PC-9 (cell line): Measurements from ENCODE around the gene GLRX. TPM values are rescaled to one million over a fixed set of nuclear protein-coding genes. Genes with fewer than 3 reads are reported as not detected.

ENCODE experiments used
- BruUV-seq: library from RNA; stranded (reverse); fragments of 400-500 nt; replicated peaks from 2 replicates; lab custom pipeline; 2021; lab: Mats Ljungman, UMichigan
- CTCF ChIA-PET: fragments of 300-600 bp; sonication (Branson Sonifier 250); formaldehyde crosslinking; loops from one replicate; lab custom pipeline; 2022; ENCODE audit warnings: antibody characterized with exemption; lab: Charles Lee
- POLR2A ChIA-PET: fragments of 300-600 bp; sonication (Branson Sonifier 250); formaldehyde crosslinking; loops from one replicate; lab custom pipeline; 2022; ENCODE audit warnings: antibody characterized with exemption; ENCODE audit not compliant: unreplicated experiment; lab: Charles Lee
- DNase-seq, 2 experiments: peaks; one replicate each; pipeline versions ENCODE4 v3.0.0 to v3.0.0-alpha.2; 2015 to 2022; ENCODE audit warnings: mixed read lengths in 1 of 2
- H2AFZ ChIP-seq: fragments of 200-600 bp; sonication (generic); 2 replicates; pipeline ENCODE4 v1.8.1; 2017; ENCODE audit warnings: antibody characterized with exemption
- H3F3A ChIP-seq: fragments of 200-600 bp; sonication (generic); 2 replicates; pipeline ENCODE4 v1.8.1; 2017; ENCODE audit warnings: antibody characterized with exemption, mild to moderate bottlenecking, low read depth; ENCODE audit not compliant: insufficient read depth
- H3K27ac ChIP-seq: fragments of 200-600 bp; sonication (generic); 2 replicates; pipeline ENCODE4 v1.6.1; 2016; ENCODE audit warnings: mixed run types
- H3K27me3 ChIP-seq: fragments of 200-600 bp; sonication (generic); 2 replicates; pipeline ENCODE4 v1.6.1; 2016; ENCODE audit warnings: low read depth, mixed run types; ENCODE audit not compliant: insufficient read depth
- H3K36me3 ChIP-seq: fragments of 200-600 bp; sonication (generic); 2 replicates; pipeline ENCODE4 v1.6.1; 2016; ENCODE audit warnings: low read depth, mixed run types
- H3K4me1 ChIP-seq: fragments of 200-600 bp; sonication (generic); replicated peaks from 2 replicates; pipeline ENCODE4 v1.6.1; 2016; ENCODE audit warnings: mixed run types; ENCODE audit not compliant: insufficient read depth
- H3K4me2 ChIP-seq: fragments of 200-600 bp; sonication (generic); 2 replicates; pipeline ENCODE4 v1.6.1; 2017; ENCODE audit warnings: mixed run types
- H3K4me3 ChIP-seq: fragments of 200-600 bp; sonication (generic); 2 replicates; pipeline ENCODE4 v1.6.1; 2016; ENCODE audit warnings: mixed run types
- H3K79me2 ChIP-seq: fragments of 200-600 bp; sonication (generic); 2 replicates; pipeline ENCODE4 v1.6.1; 2017; ENCODE audit warnings: low read depth, mixed run types
- H3K9me2 ChIP-seq: fragments of 200-600 bp; sonication (generic); 2 replicates; pipeline ENCODE4 v1.8.1; 2017; ENCODE audit warnings: mild to moderate bottlenecking; ENCODE audit not compliant: insufficient read depth
- H3K9me3 ChIP-seq: fragments of 200-600 bp; sonication (generic); 2 replicates; pipeline ENCODE4 v1.8.1; 2016; ENCODE audit warnings: low read depth; ENCODE audit not compliant: insufficient read depth
- H4K20me1 ChIP-seq: fragments of 200-600 bp; sonication (generic); 2 replicates; pipeline ENCODE4 v1.8.1; 2017; ENCODE audit not compliant: insufficient read depth
- EZH2 ChIP-seq: fragments of 200-600 bp; sonication (generic); IDR thresholded peaks from 2 replicates; pipeline ENCODE4 v1.8.0; 2017; ENCODE audit warnings: antibody characterized with exemption, low read depth
- intact Hi-C: fragments of 100-400 bp; cut with micrococcal nuclease; formaldehyde crosslinking; loops from one replicate; pipeline ENCODE4 v1.10.0; 2022; ENCODE audit not compliant: unreplicated experiment
- total RNA-seq: library from RNA; stranded (reverse); gene quantifications from 2 replicates; pipeline ENCODE4 v1.2.3, GENCODE V29; 2021
- TF ChIP-seq, protein P1 (sequence below): fragments of 200-600 bp; sonication (generic); conservative IDR thresholded peaks from 2 replicates; pipeline ENCODE4 v1.6.1; 2017; ENCODE audit warnings: mixed run types, antibody characterized with exemption, mild to moderate bottlenecking, moderate library complexity

GLRX gene
- total RNA-seq, 1 experiment from 2014 or later: 25.5 TPM

DNA sequence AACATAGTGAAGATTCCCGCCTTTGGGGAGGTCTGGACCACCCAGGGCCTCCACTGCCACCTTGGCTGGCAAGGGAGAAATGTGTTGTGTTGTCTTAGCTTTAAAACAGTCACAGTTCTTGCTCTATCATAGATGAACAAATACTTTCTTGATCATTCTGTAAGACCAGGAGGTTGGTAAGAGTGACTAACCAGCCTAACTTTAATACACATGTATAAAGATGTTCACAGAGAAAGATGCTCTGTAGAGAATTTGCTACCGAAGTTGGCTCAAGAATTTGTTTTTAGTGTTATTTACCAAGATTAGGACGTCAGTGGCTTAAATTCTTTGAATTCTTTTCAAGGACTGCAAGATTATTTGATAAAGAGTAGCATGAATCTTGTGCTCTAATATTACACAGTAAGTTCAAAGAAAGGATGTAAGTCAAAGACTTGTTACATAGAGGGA, 28.4 kb downstream of the GLRX start:
- Histone ChIP-seq H3K79me2 (no peaks in the 10 kb centered on the region), H3K4me2 (no peak overlapping the region), H3K27ac (no peak overlapping the region), H3K27me3 (no peaks in the 10 kb centered on the region), H3F3A (no peaks in the 10 kb centered on the region), H2AFZ (no peak overlapping the region), H3K9me3 (no peaks in the 10 kb centered on the region; the same call in 1 of the 2 replicates), H3K36me3 (0 out of 2 replicates have a peak, but pooled peaks cover 5% of the 10 kb centered on the region), H3K9me2 (no peaks in the 10 kb centered on the region), H3K4me1 (no peaks in the 10 kb centered on the region), H4K20me1 (no peaks in the 10 kb centered on the region), H3K4me3 (no peak overlapping the region)
- DNase-seq: no peak
- TF ChIP-seq, protein P1, sequence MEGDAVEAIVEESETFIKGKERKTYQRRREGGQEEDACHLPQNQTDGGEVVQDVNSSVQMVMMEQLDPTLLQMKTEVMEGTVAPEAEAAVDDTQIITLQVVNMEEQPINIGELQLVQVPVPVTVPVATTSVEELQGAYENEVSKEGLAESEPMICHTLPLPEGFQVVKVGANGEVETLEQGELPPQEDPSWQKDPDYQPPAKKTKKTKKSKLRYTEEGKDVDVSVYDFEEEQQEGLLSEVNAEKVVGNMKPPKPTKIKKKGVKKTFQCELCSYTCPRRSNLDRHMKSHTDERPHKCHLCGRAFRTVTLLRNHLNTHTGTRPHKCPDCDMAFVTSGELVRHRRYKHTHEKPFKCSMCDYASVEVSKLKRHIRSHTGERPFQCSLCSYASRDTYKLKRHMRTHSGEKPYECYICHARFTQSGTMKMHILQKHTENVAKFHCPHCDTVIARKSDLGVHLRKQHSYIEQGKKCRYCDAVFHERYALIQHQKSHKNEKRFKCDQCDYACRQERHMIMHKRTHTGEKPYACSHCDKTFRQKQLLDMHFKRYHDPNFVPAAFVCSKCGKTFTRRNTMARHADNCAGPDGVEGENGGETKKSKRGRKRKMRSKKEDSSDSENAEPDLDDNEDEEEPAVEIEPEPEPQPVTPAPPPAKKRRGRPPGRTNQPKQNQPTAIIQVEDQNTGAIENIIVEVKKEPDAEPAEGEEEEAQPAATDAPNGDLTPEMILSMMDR: no peak
- TF ChIP-seq EZH2: no peak
- ChIA-PET CTCF (no interaction called here), POLR2A (no interaction called here)
- intact Hi-C loops: no loop called here
- no TSS peak for BruUV-seq

DNA sequence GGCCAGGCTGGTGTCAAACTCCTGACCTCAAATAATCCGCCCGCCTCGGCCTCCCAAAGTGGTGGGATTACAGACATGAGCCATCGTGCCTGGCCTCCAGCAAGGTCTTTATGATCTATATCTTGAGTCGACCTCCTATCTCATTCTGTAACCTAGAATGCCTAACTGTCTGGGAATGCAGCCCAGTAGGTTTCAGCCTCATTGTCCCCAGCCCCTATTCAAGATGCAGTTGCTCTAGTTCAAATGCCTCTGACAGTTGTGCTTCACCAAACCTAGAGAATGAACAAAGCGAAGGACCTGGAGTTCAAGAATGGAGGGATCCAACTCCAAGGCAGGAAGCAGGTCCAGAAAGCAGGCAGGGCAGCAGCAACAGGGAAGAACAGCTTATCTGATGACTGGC, 30.8 kb downstream of the GLRX start:
- Histone ChIP-seq H3K27me3 (no peaks in the 10 kb centered on the region), H3K36me3 (0 out of 2 replicates have a peak, but pooled peaks cover 5% of the 10 kb centered on the region), H3K9me3 (no peaks in the 10 kb centered on the region), H3K4me2 (no peak overlapping the region), H3K79me2 (no peaks in the 10 kb centered on the region), H2AFZ (no peak overlapping the region), H3F3A (no peaks in the 10 kb centered on the region), H3K4me3 (no peak overlapping the region), H4K20me1 (no peaks in the 10 kb centered on the region), H3K9me2 (no peaks in the 10 kb centered on the region), H3K4me1 (no peaks in the 10 kb centered on the region), H3K27ac (no peak overlapping the region)
- ChIA-PET POLR2A (interaction anchor here (0.6 kb wide), 1 partner anchor 145 kb away, joined by 5 read pairs; no protein-coding TSS in a partner anchor), CTCF (interaction anchor here (0.7 to 1.1 kb wide), 2 partner anchors 40 to 52 kb away, joined by 3 to 4 read pairs; no protein-coding TSS in a partner anchor)
- TF ChIP-seq, protein P1: no peak
- no peak for TF ChIP-seq EZH2
- BruUV-seq: no TSS peak
- intact Hi-C loops: no loop called here
- peak; percentile 15 to 37 for DNase-seq

DNA sequence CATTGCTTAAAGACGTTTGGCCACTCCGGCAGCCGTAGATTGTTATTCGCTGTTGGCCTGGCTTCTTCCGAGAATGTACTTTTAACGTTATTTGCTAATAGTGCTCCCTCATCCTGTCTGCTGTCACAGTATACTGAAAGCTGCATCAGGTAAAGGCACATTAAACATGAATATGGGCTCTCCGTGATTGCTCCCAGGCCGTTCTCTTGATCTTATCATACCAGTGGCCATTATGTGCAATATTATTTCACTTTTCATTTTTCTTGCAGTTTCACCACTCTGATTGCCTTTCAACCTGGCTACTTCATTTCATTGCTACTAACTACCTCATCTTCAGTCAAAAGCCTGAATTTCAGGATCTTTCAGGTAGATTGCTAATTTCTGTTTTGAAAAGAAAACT, 34.0 kb downstream of the GLRX start:
- Histone ChIP-seq H3K27ac (no peak overlapping the region), H3K9me3 (no peaks in the 10 kb centered on the region), H3K79me2 (no peaks in the 10 kb centered on the region), H3K27me3 (no peaks in the 10 kb centered on the region), H3K4me3 (no peak overlapping the region), H3K36me3 (peaks cover 4% of the 10 kb centered on the region; the same call in 1 of the 2 replicates), H2AFZ (no peak overlapping the region), H4K20me1 (no peaks in the 10 kb centered on the region), H3K4me2 (no peak overlapping the region), H3K9me2 (no peaks in the 10 kb centered on the region), H3F3A (no peaks in the 10 kb centered on the region), H3K4me1 (no peaks in the 10 kb centered on the region)
- no TSS peak for BruUV-seq
- ChIA-PET POLR2A (no interaction called here), CTCF (no interaction called here)
- no peak for DNase-seq
- intact Hi-C loops: no loop called here
- TF ChIP-seq EZH2: no peak
- TF ChIP-seq, protein P1: no peak
